CD1c-positive myeloid dendritic cell (primary cell): ENCODE measurements around the gene USP14.

Experiments
- DNase-seq: peaks from one replicate; pipeline ENCODE4 v3.0.0-alpha.2; 2016; ENCODE audit errors: extremely low spot score

The USP14 gene

DNA sequence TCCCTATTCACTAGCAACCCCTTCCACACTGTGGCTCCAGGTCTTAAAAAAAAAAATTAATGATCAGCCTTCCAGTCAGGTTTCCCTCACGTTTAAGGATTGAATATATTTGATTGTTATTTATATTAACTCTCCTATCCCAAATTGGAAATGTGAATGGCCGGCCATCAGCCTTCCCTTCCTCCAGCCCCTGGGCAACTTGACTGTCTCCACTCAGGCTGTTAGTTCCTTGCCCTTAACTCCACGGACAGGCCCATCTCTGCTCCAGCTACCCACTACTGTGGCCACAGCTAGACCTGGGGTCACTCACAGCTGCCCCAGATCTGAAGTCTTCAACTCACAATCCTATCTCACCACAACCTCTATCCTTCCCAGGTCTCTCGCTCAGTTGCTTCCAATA is 69.5 kb downstream of the USP14 start:
- DNase-seq = no peak

DNA sequence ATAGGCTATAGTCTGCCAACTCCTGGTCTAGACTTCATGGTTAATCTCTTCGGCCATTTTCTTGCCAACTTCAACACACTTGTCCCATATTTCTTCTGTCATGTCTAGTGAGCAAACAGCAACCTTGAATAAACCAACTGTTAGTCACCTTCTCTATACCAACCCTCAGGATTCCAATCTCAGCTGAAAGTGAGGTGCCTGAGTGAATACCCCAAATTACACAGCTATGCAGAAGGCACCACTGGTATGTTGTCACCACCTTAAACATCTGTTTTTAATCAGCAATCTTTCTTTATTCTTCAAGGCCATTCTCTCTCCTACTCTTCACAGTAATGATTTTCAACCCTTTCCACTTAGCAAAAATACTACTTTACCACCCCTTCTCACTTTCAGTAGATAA is 70.2 kb downstream of the USP14 start:
- no peak for DNase-seq

DNA sequence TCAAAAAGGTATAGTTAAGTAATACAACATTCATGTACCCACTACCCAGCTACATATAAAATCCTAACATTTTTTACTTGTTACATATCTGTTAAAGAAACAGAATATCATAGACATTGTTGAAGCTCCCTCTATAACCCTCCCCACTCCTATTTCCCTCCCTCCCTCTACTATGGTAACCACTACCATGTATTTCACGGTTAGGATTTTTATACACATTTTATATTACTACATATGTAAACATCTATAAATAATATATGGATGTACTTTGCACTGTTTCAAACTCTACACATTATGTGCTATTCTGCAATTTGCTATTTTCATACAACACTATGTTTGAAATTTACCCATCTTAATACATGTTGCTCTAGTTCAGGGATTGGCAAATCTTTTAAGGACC is 73.2 kb downstream of the USP14 start:
- DNase-seq = no peak

DNA sequence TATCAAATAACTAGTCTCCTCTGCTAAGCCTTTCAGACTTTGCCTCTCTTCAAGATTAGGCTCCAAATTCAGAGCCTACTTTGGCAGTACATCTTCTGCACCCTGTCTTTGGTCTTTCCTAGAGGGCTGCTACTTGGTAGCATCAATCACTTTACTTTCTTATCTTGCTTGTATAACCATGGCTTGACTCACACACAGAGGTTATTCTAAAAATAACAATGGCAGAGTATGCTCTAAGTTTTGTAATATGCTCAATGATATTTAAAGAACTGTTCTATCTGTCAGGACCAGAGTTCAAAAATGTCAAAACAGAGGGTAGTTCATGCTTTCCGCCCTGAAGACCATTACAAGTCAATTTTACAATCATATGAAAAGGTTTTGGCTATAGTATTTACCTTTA is 81.8 kb downstream of the USP14 start:
- no peak for DNase-seq

DNA sequence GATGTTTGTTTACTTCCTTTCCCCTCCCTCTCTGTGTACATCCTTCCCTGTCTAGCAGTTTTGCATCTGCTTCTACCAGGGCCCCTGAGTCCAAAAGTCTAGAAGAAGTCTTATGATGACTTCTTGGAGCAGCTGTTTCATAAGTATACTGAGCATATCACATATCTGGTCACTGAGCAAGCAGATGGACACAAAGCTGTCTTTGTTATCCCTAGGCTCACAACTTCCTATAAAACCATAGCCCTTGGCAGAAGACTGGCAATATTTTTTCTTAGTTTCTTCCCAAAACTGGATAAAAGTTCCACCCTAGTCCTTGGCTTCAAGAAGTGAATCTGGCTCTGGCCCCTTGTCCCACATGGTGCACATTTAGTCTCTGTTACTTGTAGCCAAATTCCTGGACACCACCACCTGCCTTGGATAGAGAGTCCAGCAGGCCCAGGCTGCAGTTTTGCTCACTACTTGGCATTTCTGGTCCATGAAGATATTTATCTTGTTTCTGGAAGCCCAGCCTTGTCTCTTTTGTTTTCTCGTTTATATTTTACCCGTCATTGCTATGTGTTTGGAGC is 87.0 kb downstream of the USP14 start:
- no peak for DNase-seq

DNA sequence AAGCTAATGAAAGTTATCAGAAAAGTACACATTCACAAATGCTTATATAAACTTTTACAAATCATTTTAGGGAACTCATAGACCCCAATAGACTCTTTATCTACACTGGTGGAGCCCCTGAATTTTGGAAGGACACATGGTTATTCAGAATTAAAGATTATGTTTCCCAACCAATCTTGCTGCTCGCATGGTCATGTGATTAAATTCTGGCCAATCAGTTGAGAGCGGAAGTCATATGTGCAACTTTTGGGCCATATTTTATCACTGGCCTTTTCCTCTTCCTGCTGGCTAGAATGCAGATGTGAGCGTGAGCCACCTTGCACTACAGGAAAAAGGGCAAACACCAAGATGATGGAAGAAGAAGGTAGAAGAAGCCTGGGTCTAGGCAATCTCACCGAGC is 89.7 kb downstream of the USP14 start:
- no peak for DNase-seq

DNA sequence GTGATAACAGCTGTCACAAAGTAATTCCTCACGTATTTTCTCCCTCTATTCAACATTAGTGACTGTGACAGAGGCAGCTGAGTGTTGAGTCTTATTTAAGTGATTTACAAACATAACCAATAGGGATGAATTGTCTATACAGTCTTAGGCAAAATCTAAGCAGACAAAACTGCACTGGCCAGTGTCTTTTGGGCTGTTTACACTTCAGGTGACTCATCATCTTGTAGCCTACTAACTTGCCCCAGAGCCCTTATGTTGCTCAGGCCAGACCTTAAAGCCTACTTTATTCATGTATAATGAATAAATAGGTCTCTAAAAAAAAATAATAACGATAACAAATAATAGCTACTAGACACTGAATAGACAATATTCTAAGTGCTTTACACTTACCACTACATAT is 92.3 kb downstream of the USP14 start:
- DNase-seq = no peak

GRCh38 chr18:251572-251971 is 93.2 kb downstream of the USP14 start:
- no peak for DNase-seq

DNA sequence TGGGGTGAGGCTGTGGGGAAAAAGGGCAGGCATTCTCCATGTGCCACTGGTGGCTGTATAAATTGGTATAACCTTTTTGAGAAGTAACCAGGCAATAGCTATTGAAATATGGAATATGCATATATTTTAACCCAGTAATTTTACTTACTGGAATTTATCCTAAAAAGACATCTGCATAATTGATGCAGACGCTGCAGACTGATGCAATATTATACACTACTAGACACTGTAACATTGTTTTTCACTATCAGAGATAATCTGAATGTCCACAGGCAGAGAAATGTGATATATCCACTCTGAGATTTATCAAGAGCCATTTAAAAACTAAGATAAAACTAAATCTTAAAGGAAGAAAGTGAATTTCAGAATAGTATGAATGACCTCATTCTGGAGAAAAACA is 94.8 kb downstream of the USP14 start:
- no peak for DNase-seq

- DNase-seq = no peak
These were observed 96.8 kb downstream of the USP14 start for GRCh38 chr18:255171-255570.

DNA sequence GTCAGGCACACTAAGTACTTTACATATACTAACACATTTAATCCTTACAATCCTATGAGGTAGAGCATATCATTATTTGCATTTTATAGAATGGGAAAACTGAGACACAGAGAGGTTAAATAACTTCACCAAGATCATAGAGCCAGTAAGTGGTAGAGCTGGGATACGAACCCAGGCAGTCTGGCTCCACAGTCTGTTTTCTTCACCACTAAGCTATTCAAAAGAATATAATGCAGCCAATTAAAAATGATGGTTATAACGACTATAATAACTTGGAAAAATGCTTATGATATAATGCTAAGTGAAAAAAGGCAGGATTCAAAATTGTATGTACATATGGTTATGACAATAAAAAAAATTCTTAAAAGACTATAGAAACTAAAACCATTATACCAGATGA is 102.2 kb downstream of the USP14 start:
- no peak for DNase-seq

DNA sequence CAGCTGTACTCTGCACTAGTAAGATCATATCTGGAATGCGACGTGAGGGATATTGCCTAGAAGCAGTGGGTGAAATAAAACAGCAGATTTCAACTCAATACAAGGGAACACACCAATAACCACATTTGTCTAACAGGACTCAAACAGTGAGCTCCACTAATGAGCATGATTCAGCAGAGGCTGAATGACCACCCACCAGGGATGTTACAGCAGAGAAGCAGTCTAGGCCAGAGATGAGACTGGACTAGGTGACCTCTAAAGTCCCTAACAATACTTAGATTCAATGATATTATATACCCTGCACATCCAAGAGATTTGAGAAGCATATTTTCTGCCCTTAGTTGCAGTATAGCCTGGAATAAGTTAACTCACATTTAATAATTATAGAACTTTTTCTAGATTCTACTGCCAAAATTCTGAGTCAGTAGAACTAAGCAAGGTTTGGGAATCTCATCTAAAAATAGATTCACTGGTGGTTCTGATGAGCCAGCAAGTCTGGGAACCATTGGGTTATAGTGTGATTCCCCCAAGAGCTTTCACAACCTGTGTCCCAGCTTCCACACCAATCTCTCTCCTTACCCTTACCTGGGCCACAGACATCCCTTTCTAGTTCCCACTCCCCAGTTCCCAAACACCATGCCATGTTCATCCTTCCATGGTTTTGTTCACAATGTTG is 103.2 kb downstream of the USP14 start:
- DNase-seq = no peak
